Measurements from ENCODE around the gene SLF2. TPM values are rescaled to one million over a fixed set of nuclear protein-coding genes. Genes with fewer than 3 reads are reported as not detected.

The SLF2 gene
- total and polyA plus RNA-seq, 2 of the 13 experiments (the other 11 are each of a cell fraction or from before 2014, with no cell fraction given), result 12.2 to 48.1 TPM

GRCh38 chr10:100999742-101000126 lies 87.0 kb downstream of the SLF2 start, which contains the start of gene LZTS2 (continued):
- TF ChIP-seq PLSCR1 (CRISPR knock-in tag; IDR thresholded peaks at IDR 0.05; ENCODE audit: borderline replicate concordance) (peak; percentile 54; the same call in 1 of the 2 replicates), KDM1A (CRISPR knock-in tag; IDR thresholded peaks at IDR 0.05) (no peak), TOPORS (CRISPR knock-in tag; IDR thresholded peaks at IDR 0.05) (0 out of 2 replicates have a peak, but pooled peaks have one; percentile 11), HNRNPK (IDR thresholded peaks at IDR 0.05; ENCODE audit: low read depth, low read length, poor library complexity, severe bottlenecking) (no peak), ZNF350 (CRISPR knock-in tag; IDR thresholded peaks at IDR 0.05; ENCODE audit: borderline replicate concordance, low read depth) (no peak), ZNF589 (CRISPR knock-in tag; conservative IDR thresholded peaks at IDR 0.05) (no peak), KLF12 (CRISPR knock-in tag; IDR thresholded peaks at IDR 0.05; ENCODE audit: borderline replicate concordance) (0 out of 2 replicates have a peak, but pooled peaks have one; percentile 16), CREM (IDR thresholded peaks at IDR 0.05) (no peak), CREM (CRISPR knock-in tag; IDR thresholded peaks at IDR 0.05) (no peak)
- TF ChIP-seq, protein P1, sequence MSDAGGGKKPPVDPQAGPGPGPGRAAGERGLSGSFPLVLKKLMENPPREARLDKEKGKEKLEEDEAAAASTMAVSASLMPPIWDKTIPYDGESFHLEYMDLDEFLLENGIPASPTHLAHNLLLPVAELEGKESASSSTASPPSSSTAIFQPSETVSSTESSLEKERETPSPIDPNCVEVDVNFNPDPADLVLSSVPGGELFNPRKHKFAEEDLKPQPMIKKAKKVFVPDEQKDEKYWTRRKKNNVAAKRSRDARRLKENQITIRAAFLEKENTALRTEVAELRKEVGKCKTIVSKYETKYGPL (CRISPR knock-in tag; IDR thresholded peaks at IDR 0.05), result no peak

GRCh38 chr10:101000127-101000914 lies 87.6 kb downstream of the SLF2 start:
- Histone ChIP-seq H3K4me3 (replicated peaks in 1 of 3; ENCODE audit: insufficient read depth in 1 of 3, low read depth in 2 of 3, low read length in 3 of 3) (peak overlapping the region; percentile 91 to 99 (median 98)), H3K4me2 (ENCODE audit: low read depth, low read length) (peak overlapping the region; percentile 90), H3K79me2 (ENCODE audit: insufficient read depth, low read length) (peaks cover 32% of the 10 kb centered on the region), H3K4me1 (ENCODE audit: insufficient read depth, low read length) (peaks cover 32% of the 10 kb centered on the region), H3K27ac (ENCODE audit: extremely low read length, insufficient read depth, low read length) (peak overlapping the region; percentile 81), H4K20me1 (ENCODE audit: insufficient read depth, low read length) (no peaks in the 10 kb centered on the region; the same call in 1 of the 2 replicates), H3K9me3 (ENCODE audit: low read length) (no peaks in the 10 kb centered on the region), H3K9ac (ENCODE audit: insufficient read depth, low read depth, low read length) (peak overlapping the region; percentile 95), H3K36me3 (replicated peaks in 1 of 2; ENCODE audit: control insufficient read depth in 1 of 2, insufficient read depth in 2 of 2, low read length in 2 of 2) (peaks cover 10 to 26% of the 10 kb centered on the region in 2 experiments; a peak in 4 of 5 replicates), H2AFZ (ENCODE audit: low read length) (no peak overlapping the region), H3K27me3 (ENCODE audit: control insufficient read depth in 1 of 2, insufficient read depth in 2 of 2, low read length in 2 of 2) (no peaks in the 10 kb centered on the region; a peak in 1 of 5 replicates)
- POLR2A ChIA-PET, result interaction anchor here (1.6 to 23.0 kb wide), 5 partner anchors 9 to 31 kb away, joined by 5 to 277 read pairs (median 56); partner anchors contain the start of genes MRPL43, SEMA4G and TWNK
- 21% methylated on average over 6 of the region's 19 CpGs for WGBS (ENCODE audit: low lambda C conversion rate)
- in situ Hi-C loops (cut with HindIII; ENCODE audit: extremely low pct_ligation_motif_present, low pct_unique_long_range_greater_than_20kb) (no loop called here), intact Hi-C loops (cut with micrococcal nuclease; ENCODE audit: unreplicated experiment) (no loop called here)
- DNase-seq (ENCODE audit: low spot score), result no peak
- CTCF ChIA-PET (ENCODE audit: low intra/inter-chr PET ratio, low total read pairs), result interaction anchor here (8.5 kb wide), 1 partner anchor 12 kb away, joined by 240 read pairs; no protein-coding TSS in a partner anchor
- no peak for ATAC-seq
- FAIRE-seq, result no peak
- BruUV-seq (replicated peaks), result no TSS peak
- TF ChIP-seq RARG (CRISPR knock-in tag; IDR thresholded peaks at IDR 0.05; ENCODE audit: low read depth) (no peak), RERE (CRISPR knock-in tag; IDR thresholded peaks at IDR 0.05; ENCODE audit: low read depth) (no peak)
- TF ChIP-seq, protein P2, sequence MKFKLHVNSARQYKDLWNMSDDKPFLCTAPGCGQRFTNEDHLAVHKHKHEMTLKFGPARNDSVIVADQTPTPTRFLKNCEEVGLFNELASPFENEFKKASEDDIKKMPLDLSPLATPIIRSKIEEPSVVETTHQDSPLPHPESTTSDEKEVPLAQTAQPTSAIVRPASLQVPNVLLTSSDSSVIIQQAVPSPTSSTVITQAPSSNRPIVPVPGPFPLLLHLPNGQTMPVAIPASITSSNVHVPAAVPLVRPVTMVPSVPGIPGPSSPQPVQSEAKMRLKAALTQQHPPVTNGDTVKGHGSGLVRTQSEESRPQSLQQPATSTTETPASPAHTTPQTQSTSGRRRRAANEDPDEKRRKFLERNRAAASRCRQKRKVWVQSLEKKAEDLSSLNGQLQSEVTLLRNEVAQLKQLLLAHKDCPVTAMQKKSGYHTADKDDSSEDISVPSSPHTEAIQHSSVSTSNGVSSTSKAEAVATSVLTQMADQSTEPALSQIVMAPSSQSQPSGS (CRISPR knock-in tag; IDR thresholded peaks at IDR 0.05), result no peak

Data from HepG2 (cell line).